ENCODE results near the gene SIK2.

SIK2 gene

GRCh38 chr11:111582881-111583280 is 19.4 kb upstream of the SIK2 start:
- no peak overlapping the region for H3K9ac ChIP-seq
- no peaks in the 10 kb centered on the region for H3K9me3 ChIP-seq (ENCODE audit: control insufficient read depth, low read length)
- H3K79me2 ChIP-seq = no peaks in the 10 kb centered on the region
- H3K27me3 ChIP-seq (ENCODE audit: control insufficient read depth, insufficient read depth, low read length) = no peaks in the 10 kb centered on the region
- no peaks in the 10 kb centered on the region for H3K36me3 ChIP-seq (ENCODE audit: control insufficient read depth, insufficient read depth, low read length)
- H3K27ac ChIP-seq = no peak overlapping the region
- H3K4me2 ChIP-seq (ENCODE audit: low read length) = no peak overlapping the region
- H3K4me3 ChIP-seq (ENCODE audit: low read depth, low read length) = no peak overlapping the region
- no peaks in the 10 kb centered on the region for H3K4me1 ChIP-seq
- no peak overlapping the region for H2AFZ ChIP-seq
- no peak for TF ChIP-seq CTCF (IDR thresholded peaks at IDR 0.05)

DNA sequence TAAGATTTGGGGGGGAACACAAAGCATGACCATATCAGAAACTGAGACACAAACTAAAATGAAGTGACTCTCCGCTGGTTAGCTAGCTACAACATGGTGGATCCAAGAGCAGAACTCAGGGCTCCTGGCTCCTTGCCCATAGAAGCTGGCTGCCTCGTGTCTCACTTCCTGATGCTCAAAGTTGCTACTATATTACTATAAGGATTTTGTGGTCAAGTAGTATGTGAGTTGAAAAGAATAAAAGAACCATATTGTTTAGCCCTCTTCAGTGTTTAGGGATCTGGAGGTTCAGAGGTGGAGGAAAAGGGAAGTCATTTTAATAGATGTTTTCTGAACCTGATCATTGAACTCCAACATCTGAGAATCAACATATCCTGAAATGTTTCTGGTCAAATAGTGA is 16.9 kb upstream of the SIK2 start:
- Histone ChIP-seq H3K4me2 (ENCODE audit: low read length) (no peak overlapping the region), H3K27ac (no peak overlapping the region), H3K4me3 (ENCODE audit: low read depth, low read length) (no peak overlapping the region), H3K4me1 (no peaks in the 10 kb centered on the region), H2AFZ (no peak overlapping the region), H3K27me3 (ENCODE audit: control insufficient read depth, insufficient read depth, low read length) (no peaks in the 10 kb centered on the region), H3K79me2 (no peaks in the 10 kb centered on the region), H3K9me3 (ENCODE audit: control insufficient read depth, low read length) (no peaks in the 10 kb centered on the region), H3K36me3 (ENCODE audit: control insufficient read depth, insufficient read depth, low read length) (no peaks in the 10 kb centered on the region), H3K9ac (no peak overlapping the region)
- TF ChIP-seq CTCF (IDR thresholded peaks at IDR 0.05) = no peak

DNA sequence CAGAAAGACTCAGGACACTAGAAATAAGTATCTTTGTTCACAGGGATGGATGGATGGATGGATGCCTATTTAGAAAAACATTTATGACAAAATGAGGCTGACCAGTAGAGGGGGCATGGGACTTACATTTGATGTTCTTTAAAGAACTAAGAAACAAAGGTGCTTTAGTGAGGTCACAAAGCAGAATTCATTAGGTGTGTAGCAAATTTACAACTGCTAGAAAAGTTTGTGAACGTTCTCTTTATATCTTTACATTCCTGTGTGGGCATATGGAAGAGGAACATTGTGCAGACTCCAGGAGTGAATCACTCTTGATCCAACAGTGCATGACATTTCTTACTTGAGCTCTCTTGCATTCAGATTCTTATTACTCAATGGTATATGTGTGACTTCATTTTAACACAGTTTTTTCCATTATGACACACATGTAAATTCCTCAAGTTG is 15.8 kb upstream of the SIK2 start:
- Histone ChIP-seq H3K79me2 (no peaks in the 10 kb centered on the region), H3K9ac (no peak overlapping the region), H2AFZ (no peak overlapping the region), H3K4me1 (no peaks in the 10 kb centered on the region), H3K27ac (no peak overlapping the region), H3K9me3 (ENCODE audit: control insufficient read depth, low read length) (no peaks in the 10 kb centered on the region), H3K4me2 (ENCODE audit: low read length) (no peak overlapping the region), H3K27me3 (ENCODE audit: control insufficient read depth, insufficient read depth, low read length) (no peaks in the 10 kb centered on the region), H3K4me3 (ENCODE audit: low read depth, low read length) (no peak overlapping the region), H3K36me3 (ENCODE audit: control insufficient read depth, insufficient read depth, low read length) (no peaks in the 10 kb centered on the region)
- peak; percentile 49 for TF ChIP-seq CTCF (IDR thresholded peaks at IDR 0.05)

GRCh38 chr11:111589114-111589513 is 13.1 kb upstream of the SIK2 start:
- Histone ChIP-seq H3K27ac (no peak overlapping the region), H3K4me2 (ENCODE audit: low read length) (no peak overlapping the region)
- no peak for TF ChIP-seq CTCF (IDR thresholded peaks at IDR 0.05)

DNA sequence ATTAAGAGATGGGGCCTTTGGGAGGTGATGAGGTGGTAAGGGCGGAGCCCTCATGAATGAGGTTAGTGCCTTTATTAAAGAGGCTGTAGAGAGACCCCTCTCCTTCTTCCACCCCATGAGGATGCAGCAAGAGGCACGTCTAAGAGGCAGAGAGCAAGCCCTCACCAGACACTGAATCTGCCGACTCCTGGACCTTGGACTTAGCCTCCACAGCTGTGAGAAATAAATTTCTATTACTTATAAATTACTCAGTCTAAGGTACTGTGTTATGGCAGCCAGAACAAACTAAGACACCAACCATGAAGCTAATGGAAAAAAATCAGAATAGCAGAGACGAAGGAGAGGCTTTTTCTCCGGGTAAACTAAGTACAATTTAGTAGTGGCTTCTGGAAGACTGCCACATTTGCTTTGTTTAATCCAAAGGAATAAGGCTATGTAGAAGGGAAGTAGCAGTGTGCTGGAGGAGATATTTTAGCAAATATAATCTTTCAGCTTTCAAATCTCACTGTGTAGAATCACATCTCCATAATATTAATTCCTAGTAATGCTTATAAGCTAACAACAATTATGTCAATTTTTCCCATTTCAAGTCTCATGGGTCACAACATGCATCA is 12.3 kb upstream of the SIK2 start:
- no peak for TF ChIP-seq CTCF (IDR thresholded peaks at IDR 0.05)
- Histone ChIP-seq H3K4me3 (ENCODE audit: low read depth, low read length) (no peak overlapping the region), H3K36me3 (ENCODE audit: control insufficient read depth, insufficient read depth, low read length) (no peaks in the 10 kb centered on the region), H3K9ac (no peak overlapping the region), H3K4me1 (no peaks in the 10 kb centered on the region), H3K79me2 (no peaks in the 10 kb centered on the region), H2AFZ (no peak overlapping the region), H3K27ac (no peak overlapping the region), H3K9me3 (ENCODE audit: control insufficient read depth, low read length) (no peaks in the 10 kb centered on the region), H3K27me3 (ENCODE audit: control insufficient read depth, insufficient read depth, low read length) (no peaks in the 10 kb centered on the region), H3K4me2 (ENCODE audit: low read length) (no peak overlapping the region)

More at GRCh38 chr11:111589114-111589513, 13.1 kb upstream of the SIK2 start:
- Histone ChIP-seq H2AFZ (peak overlapping the region; percentile 48), H3K27me3 (ENCODE audit: control insufficient read depth, insufficient read depth, low read length) (no peaks in the 10 kb centered on the region), H3K4me3 (ENCODE audit: low read depth, low read length) (no peak overlapping the region), H3K9me3 (ENCODE audit: control insufficient read depth, low read length) (no peaks in the 10 kb centered on the region), H3K36me3 (ENCODE audit: control insufficient read depth, insufficient read depth, low read length) (no peaks in the 10 kb centered on the region), H3K4me1 (no peaks in the 10 kb centered on the region), H3K9ac (no peak overlapping the region), H3K79me2 (no peaks in the 10 kb centered on the region)

Measured in parathyroid adenoma (tissue), 2 donors.